Activated CD4-positive, CD25-positive, alpha-beta regulatory T cell treated with anti-CD3 and anti-CD28 coated beads, Interleukin-2, amount 50 U/mL, for 16 hours (primary cell): ENCODE data around the gene PHF2.

Source experiments
- DNase-seq: peaks from one replicate; pipeline ENCODE4 v3.0.0-alpha.2; 2020; ENCODE audit warnings: low read depth, low spot score

Gene PHF2

DNA sequence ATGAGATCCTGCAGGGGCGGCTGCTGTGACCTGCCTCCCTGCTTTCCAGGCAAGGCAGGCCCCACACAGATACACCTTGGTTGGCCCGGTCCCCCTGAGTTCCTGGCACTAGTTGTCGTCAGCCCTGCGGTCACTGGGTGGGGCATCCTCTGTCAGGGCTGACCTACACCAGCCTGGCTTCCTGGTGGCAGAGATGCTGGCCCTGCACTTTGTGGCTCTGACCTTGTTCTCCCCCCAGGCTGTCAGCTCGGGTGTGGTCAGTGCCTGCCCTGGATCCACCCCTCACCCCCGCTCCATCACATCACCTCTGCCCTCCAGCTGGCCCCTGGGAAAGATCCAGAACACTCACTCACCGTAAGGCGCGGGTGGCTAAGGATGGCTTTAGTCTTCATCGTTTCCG is 74.1 kb downstream of the PHF2 start:
- DNase-seq: no peak

DNA sequence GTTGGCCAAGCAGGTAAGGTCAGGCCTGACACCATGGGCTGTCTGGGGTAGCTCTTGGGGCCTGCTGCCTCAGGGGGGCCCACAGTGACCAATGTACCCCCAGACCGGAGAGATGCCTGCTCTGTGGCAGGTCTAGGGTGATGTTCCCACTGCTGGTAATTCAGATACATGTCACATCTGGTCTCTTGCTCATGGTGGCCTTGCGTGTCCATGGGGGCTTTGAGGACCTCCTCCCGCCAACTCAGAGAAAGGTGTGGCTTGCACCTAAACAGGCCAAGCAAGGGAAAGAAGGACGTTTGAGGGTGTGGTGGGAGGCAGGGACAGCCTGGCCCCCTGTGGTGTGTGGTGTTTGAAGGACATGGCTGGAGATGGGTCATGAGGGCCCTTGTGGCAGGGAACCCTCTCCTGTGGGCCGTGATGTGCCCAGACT is 75.2 kb downstream of the PHF2 start:
- no peak for DNase-seq

DNA sequence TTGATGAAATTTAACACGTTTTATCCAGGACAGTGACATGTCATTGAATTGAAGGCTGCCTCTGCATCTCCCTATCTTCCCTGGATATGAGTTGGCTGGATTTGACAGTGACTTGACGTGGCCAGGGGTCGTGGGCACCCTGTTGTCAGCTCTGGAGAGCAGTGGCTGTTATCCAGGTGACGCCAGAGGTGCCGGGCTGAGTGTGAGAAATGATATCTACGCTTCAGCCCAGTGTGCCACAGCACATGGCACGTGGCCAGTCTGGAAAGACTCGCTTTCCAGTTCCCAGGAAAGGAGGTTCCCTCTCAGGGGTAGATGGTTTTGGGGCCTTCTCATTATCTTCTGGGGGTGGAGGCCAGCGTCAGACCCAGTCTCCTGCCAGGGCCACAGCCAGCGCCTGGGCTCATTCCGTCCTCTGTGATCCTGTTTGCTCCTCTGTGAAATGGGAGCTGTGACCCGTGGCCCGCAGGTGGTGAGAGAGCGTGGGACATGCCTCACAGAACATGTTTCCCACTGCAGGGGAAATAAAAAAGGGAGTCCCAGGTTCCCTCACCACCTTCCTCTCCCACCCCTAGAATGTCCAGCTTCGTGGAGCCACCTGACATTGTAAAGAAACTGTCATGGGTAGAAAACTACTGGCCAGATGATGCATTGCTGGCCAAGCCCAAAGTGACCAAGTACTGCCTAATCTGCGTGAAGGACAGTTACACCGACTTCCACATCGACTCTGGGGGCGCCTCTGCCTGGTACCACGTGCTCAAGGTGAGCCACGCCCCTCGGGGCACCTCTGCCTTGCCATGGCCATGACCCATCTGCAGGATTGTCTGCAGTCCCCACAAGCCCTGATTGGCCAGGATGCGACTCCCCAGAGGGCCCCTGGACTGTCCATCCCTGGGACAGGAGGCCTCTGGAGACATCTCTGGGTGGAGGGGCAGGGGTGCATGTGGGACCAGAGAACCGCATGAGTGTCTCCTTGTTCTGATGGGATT is 76.5 kb downstream of the PHF2 start:
- no peak for DNase-seq

DNA sequence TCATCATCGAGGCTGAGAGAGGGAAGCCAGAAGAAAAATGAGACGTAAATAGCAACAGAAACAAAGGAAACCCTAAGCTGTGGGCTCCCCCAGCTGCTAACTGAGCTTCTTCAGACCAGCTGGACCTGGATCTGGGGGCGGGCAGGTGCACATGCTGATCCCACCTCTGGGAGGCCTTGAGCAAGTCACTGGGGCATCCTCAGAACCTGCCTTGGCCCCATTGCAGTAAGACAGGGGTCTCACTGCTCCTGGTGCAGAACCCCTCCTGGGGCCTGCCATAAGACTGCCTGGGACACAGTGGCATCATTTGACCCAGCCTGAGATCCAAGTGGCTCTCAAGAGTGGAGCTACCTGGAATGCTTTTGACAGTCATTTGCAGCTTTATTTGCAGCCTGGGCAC is 77.4 kb downstream of the PHF2 start:
- DNase-seq: no peak

DNA sequence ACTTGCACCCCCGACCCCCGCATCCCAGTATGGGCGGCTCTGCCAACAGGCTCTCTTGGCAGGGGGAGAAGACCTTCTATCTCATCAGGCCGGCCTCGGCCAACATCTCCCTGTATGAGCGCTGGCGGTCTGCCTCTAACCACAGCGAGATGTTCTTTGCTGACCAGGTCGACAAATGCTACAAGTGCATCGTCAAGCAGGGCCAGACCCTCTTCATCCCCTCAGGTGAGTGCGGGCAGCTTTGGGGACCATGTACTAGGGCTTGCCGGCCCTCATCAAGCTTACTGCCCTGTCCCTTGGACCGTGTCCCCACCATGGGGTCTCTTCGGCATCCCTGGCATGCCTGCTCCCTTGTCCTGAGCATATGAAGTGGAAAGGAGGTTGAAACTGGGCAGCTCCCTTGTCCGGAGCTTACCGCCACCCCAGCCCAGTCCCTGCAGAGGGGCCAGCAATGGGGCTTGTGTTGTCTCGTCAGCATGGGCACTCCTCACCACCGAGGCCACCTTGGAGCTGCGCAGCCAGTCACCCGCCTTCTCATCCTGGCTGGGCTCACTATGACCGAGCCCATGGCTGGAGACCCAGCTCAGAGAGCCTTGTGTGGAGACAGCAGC is 78.1 kb downstream of the PHF2 start:
- no peak for DNase-seq

DNA sequence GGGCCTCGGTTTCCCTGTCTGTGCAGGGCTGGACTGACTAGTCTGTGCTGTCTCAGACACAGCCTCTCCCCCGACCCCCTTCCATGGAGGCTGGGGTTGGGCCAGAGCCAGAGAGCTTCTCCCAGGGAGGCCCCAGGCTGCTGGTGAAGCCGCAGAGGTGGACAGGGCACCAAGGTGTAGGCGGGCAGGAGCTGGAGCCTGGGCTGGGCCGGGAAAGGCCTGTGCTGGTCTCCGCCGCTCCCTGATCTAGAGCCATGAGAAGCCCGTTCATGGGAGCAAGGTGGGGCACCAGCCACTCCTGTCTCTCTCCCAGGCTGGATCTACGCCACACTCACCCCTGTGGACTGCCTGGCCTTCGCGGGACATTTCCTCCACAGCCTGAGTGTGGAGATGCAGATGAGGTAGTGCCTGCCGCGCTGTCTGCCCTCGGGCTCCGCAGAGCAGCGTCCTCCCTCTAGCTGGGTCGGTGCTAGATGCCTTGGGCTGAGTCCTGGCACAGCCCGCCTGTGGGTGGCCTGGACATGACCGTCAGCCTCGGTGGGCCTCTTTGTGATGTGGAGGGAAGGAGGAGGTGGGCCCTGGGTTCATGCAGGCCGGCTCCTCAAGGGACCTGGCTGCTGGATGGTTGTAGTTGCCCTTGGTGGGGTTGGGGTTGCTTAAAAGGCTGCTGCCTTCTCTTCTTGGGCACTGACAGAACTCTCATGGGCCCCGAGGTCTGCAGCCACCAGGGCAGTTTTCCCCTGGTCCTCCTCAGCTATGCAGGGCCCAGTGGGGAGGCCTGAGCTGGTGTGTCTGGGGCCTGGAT is 79.4 kb downstream of the PHF2 start:
- DNase-seq: no peak

DNA sequence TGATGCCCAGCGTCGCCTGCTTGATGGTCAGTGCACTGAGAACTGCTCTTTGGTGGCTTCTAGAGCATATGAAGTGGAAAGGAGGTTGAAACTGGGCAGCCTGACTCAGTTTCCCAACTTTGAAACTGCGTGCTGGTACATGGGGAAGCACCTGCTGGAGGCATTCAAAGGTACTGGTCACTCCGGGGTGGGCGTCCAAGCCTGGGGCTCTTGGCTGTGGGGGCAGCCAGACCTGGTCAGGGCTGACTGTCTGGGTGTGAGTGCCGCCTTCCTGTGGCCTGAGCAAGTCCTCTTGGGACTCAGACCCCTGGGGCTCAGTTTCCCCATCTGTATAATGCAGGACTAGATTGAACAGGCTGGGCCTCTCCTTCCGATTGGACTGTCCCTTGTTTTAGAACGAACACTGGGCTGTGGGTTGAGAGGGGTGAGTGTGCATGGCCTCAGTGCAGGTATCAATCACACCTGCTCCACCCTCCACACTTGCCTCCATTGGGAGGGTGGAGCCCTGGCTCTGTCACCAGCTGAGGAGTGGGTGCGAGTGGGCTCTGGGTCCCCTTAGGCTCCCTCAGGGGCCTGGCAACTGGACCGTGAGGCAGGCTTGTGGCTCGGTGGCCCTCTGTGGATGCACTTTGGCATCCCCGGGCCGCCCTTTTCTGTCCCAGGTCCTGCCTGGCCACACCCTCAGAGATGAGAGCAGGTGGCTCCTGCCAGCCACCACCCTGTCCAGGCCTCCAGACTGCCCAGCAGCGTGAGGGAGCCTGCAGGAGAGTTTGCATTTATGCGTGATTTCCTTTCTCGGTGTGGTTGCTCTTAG is 80.2 kb downstream of the PHF2 start:
- DNase-seq: no peak

DNA sequence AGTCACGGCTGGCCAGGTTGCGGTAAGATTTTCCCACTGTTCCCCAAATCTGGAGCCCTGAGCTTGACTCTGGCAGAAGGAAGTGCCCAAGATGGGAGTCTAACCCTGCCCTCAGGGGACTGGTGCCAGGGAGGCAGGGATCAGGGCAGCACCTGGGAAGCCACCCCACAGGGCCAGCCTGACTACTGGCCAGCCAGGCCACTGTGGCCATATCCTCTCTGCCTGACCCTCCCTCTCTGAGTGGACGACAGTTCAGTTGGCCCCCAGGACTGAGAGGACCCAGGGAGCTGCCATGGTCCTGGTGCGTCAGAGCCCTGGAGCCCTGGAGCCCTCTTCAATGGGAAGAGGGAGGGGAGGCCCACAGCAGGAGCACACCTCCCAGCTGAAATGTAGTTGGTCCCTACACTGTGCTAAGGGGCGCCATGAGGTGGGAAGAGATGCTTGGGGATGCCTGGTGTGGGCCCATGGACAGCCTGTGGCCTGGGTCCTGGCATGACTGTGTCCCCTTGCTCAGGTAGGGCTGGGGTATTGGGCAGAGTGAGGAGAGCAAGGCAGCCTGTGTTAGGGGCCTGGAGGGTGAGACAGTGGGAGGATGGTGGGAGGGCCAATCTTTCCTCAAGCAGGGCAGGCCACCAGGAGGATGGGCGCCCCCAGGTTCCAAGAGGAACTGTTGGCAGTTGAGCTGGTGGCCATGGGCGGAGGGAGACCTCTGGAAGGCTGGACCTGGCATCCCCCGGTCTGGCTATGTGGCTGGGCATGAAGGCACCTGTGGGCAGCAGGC is 81.1 kb downstream of the PHF2 start:
- no peak for DNase-seq

DNA sequence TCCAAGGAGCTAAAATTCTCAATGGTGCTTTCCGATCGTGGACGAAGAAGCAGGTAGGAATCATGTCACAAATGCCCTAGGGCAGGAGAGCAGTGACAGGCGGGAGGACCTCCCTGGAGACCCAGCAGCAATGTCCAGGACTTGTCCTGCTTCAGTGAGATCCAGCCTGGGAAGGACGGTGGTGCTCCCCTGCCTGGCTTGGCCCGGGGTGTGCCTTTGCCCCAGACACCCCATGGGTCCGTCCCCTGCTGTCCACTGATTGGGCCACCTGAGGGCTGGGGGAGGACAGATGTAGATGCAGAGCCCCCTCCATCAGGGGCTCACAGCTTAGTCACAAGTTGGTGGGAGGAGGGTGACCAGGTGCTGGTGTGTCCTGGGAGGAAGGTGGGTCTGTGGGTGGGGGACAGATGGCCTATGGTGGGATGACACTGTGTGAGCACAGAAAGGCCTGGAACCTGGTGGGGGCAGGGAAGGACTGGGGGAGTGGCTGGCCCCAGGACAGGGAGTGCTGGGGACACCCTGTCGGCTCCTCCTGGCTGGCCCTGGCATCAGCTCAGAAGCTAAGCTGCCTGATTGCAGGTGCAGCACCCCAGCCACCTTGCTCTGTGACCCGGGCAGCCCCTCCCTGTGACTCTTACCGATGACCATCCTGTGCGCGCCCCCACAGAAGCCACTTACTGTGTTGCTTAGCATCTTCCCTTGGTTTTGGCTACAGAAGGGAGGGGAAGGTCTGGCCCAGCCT is 82.0 kb downstream of the PHF2 start:
- DNase-seq: no peak

DNA sequence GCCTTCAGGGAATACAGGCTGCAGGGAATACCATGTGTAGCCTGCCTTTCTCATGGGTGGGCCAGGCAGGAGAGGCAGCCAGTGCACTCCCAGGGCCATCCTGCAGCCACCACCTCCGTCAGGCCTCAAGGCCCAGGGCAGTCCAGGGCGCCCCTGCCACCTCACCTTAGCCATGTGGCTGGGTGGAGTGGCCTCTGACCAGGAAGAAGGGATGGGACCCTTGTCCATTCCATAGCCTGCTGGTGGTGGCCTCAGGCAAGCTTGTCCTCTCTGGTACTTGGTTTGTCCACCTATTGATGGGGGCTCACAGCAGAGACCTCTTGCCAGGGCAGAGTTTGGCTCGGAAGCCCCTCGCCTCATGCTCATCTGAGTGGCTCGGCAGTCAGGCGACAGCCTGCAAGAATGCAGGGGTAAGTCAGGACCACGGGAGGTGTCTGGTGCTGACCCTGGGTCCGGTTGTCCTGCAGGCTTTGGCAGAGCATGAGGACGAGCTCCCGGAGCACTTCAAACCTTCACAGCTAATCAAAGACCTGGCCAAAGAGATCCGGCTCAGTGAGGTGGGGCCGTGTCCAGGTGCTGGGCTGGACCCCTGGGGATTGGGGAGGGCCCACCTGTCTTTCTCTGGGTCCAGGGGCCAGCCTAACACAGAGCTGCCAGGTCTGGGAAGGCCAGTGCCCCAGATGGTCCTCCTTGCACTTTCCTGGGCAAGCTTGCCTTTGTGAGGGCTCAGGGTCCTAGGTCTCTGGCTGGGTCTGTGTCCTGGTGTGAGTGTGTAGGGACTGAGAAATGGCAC is 82.9 kb downstream of the PHF2 start:
- DNase-seq: no peak

DNA sequence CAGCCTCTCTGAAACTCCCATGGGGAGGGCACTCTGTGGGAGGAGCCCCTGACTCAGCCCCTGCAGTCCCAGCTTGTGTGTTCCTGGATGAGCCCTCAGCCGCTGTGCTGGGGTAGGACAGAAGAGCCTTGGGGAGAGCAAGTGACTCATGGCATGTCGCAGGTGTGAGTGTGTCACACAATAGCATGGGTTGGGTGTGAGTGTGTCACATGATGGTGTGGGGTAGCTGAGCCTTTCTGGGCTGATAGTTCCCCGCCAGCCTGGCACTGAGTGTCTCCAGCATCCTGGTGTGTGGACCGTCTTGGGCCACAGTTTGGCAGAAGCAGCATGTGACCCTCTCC is 83.4 kb downstream of the PHF2 start:
- DNase-seq: no peak

DNA sequence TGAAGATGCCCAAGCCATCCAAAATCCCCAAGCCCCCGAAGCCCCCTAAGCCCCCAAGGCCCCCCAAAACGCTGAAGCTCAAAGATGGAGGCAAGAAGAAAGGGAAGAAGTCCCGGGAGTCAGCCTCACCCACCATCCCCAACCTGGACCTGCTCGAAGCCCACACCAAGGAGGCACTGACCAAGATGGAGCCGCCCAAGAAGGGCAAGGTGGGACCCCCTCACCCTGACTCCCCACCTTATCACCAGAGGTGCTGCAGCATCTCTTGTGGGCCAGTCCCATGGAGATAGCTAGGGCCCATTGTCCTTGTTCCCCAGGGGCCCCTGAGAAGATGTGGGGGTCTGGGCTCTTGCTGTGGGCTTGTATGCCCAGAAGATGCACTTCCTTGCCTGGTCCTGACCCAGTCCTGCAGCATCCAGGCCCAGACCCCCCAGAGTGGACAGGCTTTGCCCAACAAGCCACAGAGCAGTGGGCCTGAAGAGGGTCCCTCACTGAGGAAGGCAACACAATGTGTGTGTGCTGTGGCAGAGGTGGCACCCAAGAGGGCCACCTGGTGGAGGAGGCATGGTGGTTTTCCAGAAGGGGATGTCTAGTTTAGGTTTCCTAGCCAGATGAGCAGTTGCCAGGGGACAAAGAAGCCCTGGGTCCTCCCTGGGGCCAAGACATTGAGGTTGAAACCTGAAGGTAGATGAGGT is 84.1 kb downstream of the PHF2 start:
- DNase-seq: no peak

DNA sequence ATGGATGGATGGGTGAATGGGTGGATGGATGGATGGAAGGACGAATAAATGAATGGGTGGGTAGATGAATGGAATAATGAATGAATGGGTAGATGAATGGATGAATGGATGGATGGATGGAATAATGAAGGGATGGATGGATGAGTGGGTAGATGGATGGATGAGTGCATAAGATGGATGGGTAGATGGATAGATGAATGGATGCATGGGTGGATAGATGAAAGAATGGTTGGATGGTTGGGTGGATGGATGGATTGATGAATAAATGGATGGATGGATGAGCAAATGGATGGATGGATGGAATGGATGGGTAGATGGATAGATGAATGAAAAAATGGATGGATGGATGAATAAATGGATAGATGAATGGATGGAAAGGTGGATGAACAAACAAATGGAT is 85.2 kb downstream of the PHF2 start:
- no peak for DNase-seq

DNA sequence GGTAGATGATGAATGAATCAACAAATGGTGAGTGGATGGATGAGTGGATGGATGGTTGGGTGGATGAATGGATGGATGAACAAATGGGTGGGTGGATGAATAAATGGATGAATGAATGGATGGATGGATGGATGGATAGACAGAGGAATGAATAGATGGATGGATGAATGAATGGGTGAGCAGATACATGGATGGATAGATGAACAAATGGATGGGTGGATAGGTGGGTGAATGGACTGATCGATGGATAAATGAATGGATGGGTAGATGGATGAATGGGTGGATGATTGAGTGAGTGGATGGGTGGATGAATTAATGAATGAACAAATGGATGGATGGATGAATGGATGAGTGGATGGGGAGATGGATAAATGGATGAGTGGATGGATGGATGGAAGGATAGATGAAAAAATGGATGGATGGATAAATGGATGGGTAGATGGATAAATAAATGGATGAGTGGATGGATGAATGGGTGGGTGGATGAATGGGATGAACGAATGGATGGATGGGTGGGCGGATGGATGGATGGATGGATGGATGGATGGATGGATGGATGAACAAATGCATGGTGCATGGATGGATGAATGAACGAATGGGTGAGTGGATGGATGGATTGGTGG is 85.7 kb downstream of the PHF2 start:
- DNase-seq: no peak

DNA sequence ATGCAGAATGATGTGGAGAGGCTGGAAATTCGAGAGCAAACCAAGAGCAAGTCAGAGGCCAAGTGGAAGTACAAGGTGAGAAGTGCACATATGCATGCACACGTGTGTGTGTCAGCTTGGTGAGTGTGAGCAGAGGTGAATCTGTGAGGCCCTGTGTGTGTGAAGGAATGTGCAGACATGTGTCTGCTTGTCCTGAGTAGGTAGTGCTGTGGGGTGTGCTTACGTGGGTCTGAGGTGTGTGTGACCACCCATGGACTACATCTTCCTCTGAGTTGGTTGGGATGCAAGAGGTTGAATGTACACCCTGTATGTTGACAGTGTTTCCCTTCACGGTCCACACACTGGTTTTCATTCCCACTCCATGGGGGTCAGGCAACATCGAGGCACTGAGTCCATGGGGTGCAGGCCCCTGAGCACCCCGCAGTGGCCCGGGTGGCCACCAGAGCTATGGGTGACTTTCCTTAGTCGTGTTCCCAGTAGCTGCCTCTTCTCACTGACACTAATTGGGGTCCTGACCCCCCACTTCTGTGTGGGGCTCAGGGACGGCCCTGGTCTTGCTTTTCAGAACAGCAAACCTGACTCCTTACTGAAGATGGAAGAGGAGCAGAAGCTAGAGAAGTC is 86.7 kb downstream of the PHF2 start:
- DNase-seq: no peak

DNA sequence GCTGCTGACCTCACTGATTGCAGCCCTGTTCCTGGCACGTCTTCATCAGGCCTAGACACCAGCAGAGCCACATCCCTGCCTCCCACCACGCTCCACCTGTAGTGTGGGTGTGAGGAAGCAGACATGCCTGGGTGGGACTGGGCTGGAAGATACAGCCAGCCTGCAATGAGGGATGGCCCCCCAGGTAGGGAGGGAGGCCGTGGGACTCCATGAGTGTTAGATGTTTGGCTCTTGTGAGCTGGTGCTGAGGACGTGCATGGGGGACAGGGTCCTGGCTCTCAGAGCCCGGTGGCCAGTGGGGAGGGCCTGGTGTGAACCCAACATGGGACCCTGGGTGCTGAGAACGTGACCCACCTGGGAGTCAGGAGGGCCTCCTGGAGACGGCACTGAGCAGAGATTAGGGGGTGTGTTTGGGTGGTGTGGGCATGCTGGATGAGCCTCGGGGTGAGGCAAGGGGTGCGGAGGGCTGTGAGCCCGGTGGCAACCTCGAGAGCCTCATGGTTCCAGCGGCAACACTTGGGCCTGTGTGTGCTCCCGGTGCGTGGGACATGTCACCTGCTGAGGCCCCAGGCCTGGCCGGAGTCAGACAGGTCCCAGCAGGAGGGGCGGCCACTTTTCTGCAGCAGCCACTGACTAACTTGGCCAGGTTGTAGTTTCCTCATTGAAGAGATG is 87.6 kb downstream of the PHF2 start:
- DNase-seq: no peak

DNA sequence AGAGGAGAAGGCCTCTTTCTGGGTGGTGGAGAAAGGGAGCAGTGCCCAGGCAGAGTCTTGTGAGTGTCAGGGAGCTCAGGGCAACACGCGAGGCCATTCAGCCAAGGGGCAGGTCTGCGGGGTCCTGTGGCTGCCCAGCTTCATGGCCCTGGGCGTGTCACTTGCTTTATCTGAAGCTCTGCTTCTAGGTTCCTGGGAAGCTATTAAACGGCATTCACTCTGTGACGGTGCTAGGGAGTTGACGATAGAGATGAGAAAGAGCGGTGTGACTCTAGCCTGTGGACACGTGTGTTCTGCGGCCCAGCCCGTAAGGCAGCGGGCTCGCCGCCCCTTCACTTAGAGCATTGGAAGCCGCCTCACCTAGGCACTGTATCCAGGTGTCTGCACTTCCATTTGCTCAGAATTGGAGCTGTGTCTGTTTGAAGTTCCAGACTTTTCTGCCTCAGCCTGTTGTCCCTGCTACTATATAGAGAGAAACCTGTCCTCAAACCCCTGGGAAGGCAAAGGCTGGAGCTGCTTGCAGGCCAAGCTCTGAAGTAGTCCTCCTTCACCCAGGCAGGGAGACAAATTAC is 88.3 kb downstream of the PHF2 start:
- no peak for DNase-seq
